Neural cell (in vitro differentiated cells): ENCODE measurements around the gene TBC1D10B. TPM values are rescaled to one million over a fixed set of nuclear protein-coding genes. Genes with fewer than 3 reads are reported as not detected.
A peak's percentile ranks its signal among the peaks of the same experiment; 100 is the strongest.

Source experiments
- H2AFZ ChIP-seq: fragments of 200-600, 300-800 bp; sonication (generic), shearing (Covaris generic); 2 replicates; pipeline ENCODE4 v1.6.0; 2014; ENCODE audit warnings: low read depth, mild to moderate bottlenecking, antibody characterized with exemption, low read length, moderate library complexity
- H3F3A ChIP-seq: fragments of 200-600 bp; shearing (Covaris generic); 2 replicates; pipeline ENCODE4 v1.6.1; 2016; ENCODE audit warnings: mild to moderate bottlenecking, moderate library complexity, mixed read lengths, antibody characterized with exemption, low read length; ENCODE audit not compliant: insufficient read depth, poor library complexity, severe bottlenecking
- H3K27ac ChIP-seq: fragments of 200-600, 300-800 bp; sonication (generic), shearing (Covaris generic); 2 replicates; pipeline ENCODE4 v1.5.1; 2014; ENCODE audit warnings: mild to moderate bottlenecking, low read length, moderate library complexity
- H3K27me3 ChIP-seq: fragments of 300-800, 200-600 bp; sonication (generic), shearing (Covaris generic); 2 replicates; pipeline ENCODE4 v1.6.0; 2014; ENCODE audit warnings: mild to moderate bottlenecking, low read depth, low read length, moderate library complexity; ENCODE audit not compliant: insufficient read depth
- H3K36me3 ChIP-seq: fragments of 300-800, 200-600 bp; sonication (generic), shearing (Covaris generic); 2 replicates; pipeline ENCODE4 v1.5.1; 2014; ENCODE audit warnings: mild to moderate bottlenecking, antibody characterized with exemption, low read length, moderate library complexity; ENCODE audit not compliant: insufficient read depth
- H3K4me2 ChIP-seq: fragments of 300-800, 200-600 bp; sonication (generic), shearing (Covaris generic); 2 replicates; pipeline ENCODE4 v1.6.0; 2014; ENCODE audit warnings: mild to moderate bottlenecking, low read length
- H3K4me3 ChIP-seq: fragments of 300-800, 200-600 bp; sonication (generic), shearing (Covaris generic); 2 replicates; pipeline ENCODE4 v1.5.1; 2014; ENCODE audit warnings: mild to moderate bottlenecking, low read length, moderate library complexity
- H3K79me2 ChIP-seq: fragments of 200-600 bp; shearing (Covaris generic); replicated peaks from 2 replicates; pipeline ENCODE4 v1.6.0; 2014; ENCODE audit warnings: mild to moderate bottlenecking, low read length, moderate library complexity; ENCODE audit not compliant: insufficient read depth
- H3K9ac ChIP-seq: fragments of 300-800, 200-600 bp; sonication (generic), shearing (Covaris generic); 2 replicates; pipeline ENCODE4 v1.6.1; 2016; ENCODE audit warnings: mild to moderate bottlenecking, low read length, mixed read lengths
- H3K9me2 ChIP-seq: fragments of 200-600 bp; shearing (Covaris generic); 2 replicates; pipeline ENCODE4 v1.6.1; 2016; ENCODE audit warnings: mild to moderate bottlenecking, low read length, mixed read lengths; ENCODE audit not compliant: insufficient read depth
- H3K9me3 ChIP-seq: fragments of 200-600, 300-800 bp; sonication (generic), shearing (Covaris generic); 2 replicates; pipeline ENCODE4 v1.6.1; 2016; ENCODE audit warnings: mild to moderate bottlenecking, mixed run types, low read length, moderate library complexity, mixed read lengths
- H4K20me1 ChIP-seq: fragments of 200-600 bp; shearing (Covaris generic); 2 replicates; pipeline ENCODE4 v1.6.1; 2016; ENCODE audit warnings: mild to moderate bottlenecking, mixed run types; ENCODE audit not compliant: insufficient read depth
- EP300 ChIP-seq: fragments of 450-650 bp; conservative IDR thresholded peaks from 2 replicates; pipeline ENCODE4 v1.6.1; 2014; ENCODE audit warnings: antibody characterized with exemption, mild to moderate bottlenecking, moderate library complexity; ENCODE audit not compliant: poor library complexity, severe bottlenecking
- EZH2 ChIP-seq: fragments of 200-600, 300-800 bp; shearing (Covaris generic), sonication (generic); IDR thresholded peaks from 2 replicates; pipeline ENCODE4 v1.6.1; 2014; ENCODE audit warnings: antibody characterized with exemption, low read length, borderline replicate concordance, mild to moderate bottlenecking; ENCODE audit not compliant: insufficient read depth, poor library complexity, severe bottlenecking
- MXI1 ChIP-seq: fragments of 450-650 bp; conservative IDR thresholded peaks from 2 replicates; pipeline ENCODE4 v1.6.1; 2014; ENCODE audit warnings: antibody characterized with exemption, mild to moderate bottlenecking; ENCODE audit not compliant: poor library complexity, severe bottlenecking
- POLR2AphosphoS5 ChIP-seq: IDR thresholded peaks from 2 replicates; pipeline ENCODE4 v1.6.1; 2012
- RAD21 ChIP-seq: fragments of 450-650 bp; conservative IDR thresholded peaks from 2 replicates; pipeline ENCODE4 v1.6.1; 2014; ENCODE audit warnings: antibody characterized with exemption, mild to moderate bottlenecking, moderate library complexity
- SMC3 ChIP-seq: fragments of 450-650 bp; conservative IDR thresholded peaks from 2 replicates; pipeline ENCODE4 v1.6.1; 2014; ENCODE audit warnings: antibody characterized with exemption, mild to moderate bottlenecking, moderate library complexity; ENCODE audit not compliant: poor library complexity
- TAF1 ChIP-seq: IDR thresholded peaks from 2 replicates; pipeline ENCODE4 v1.6.1; 2012; ENCODE audit warnings: low read depth
- polyA plus RNA-seq: library from polyadenylated mRNA; depleted of rRNA; stranded (reverse); fragments of >200 nt; gene quantifications from 2 replicates; pipeline ENCODE4 v1.2.3, GENCODE V29; 2014
- TF ChIP-seq, protein P1 (sequence below): fragments of 450-650 bp; IDR thresholded peaks from 2 replicates; pipeline ENCODE4 v1.5.1; 2014; ENCODE audit warnings: antibody characterized with exemption, mild to moderate bottlenecking, moderate library complexity; ENCODE audit not compliant: poor library complexity, severe bottlenecking
- TF ChIP-seq, protein P2 (sequence below): IDR thresholded peaks from 2 replicates; pipeline ENCODE4 v1.6.1; 2012; ENCODE audit warnings: borderline replicate concordance

TBC1D10B gene
- polyA plus RNA-seq, 1 donor from 2014 or later = 24.1 TPM

DNA sequence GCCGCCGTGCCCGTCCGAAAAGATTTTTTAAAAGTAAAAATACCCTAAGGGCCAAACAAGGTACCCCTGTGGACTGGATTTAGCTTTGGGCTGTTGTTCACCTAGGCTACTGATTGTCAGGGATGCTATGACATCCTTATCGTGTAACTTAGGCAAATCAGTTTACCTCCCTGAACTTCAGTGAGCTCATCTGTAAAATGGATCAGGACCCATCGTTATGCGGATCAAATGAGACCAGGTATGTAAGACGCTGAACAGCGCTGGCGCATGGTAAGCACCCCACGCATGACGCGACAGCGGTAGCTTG, 36.5 kb upstream of the TBC1D10B start:
- no peaks in the 10 kb centered on the region for H3K27me3 ChIP-seq
- H3K79me2 ChIP-seq = peaks cover 5% of the 10 kb centered on the region
- H3K9me2 ChIP-seq = no peaks in the 10 kb centered on the region
- peak overlapping the region; percentile 65 for H2AFZ ChIP-seq
- no peak for TF ChIP-seq MXI1
- H3F3A ChIP-seq = no peaks in the 10 kb centered on the region
- peak overlapping the region; percentile 71 for H3K4me3 ChIP-seq
- H3K9ac ChIP-seq = peak overlapping the region; percentile 68
- no peak overlapping the region for H3K4me2 ChIP-seq
- H3K27ac ChIP-seq = no peak overlapping the region
- H3K9me3 ChIP-seq = no peaks in the 10 kb centered on the region
- H4K20me1 ChIP-seq = no peaks in the 10 kb centered on the region
- H3K36me3 ChIP-seq = no peaks in the 10 kb centered on the region

DNA sequence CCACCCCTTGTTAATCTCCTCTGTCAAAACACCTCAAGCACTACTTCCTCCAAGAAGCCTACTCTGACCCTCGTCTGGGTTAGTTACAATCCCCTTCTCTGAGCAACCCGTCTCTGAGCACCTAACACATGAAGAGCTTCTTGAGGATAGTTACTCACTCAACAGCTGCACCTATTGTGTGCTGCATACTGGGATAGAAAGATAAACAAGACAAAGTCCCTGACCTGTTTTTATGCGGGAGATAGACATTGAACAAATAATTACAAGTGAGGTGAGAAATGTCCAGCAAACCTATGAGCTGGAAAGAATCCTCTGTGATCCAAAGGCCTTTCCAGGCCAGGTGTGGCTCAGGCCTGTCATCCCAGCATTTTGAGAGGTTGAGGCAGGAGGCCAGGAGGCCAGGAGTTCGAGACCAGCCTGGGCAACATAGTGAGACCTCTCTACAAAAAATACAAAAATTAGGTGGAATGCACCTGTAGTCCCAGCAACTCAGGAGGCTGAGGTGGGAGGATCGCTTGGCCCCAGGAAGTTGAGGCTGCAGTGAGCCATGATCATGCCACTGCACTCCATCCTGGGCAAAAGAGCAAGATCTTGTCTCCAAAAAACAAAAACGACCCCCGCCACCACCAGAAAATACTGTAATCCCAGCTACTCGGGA, 31.6 kb upstream of the TBC1D10B start:
- Histone ChIP-seq H3K79me2 (peaks cover 8% of the 10 kb centered on the region), H3F3A (peaks cover 12% of the 10 kb centered on the region), H3K9me2 (no peaks in the 10 kb centered on the region), H3K36me3 (peaks cover 7% of the 10 kb centered on the region), H3K4me2 (no peak overlapping the region), H2AFZ (no peak overlapping the region), H3K9ac (no peak overlapping the region), H3K27me3 (no peaks in the 10 kb centered on the region), H3K4me3 (no peak overlapping the region), H4K20me1 (no peaks in the 10 kb centered on the region), H3K27ac (peak overlapping the region; percentile 99), H3K9me3 (no peaks in the 10 kb centered on the region)
- TF ChIP-seq, protein P1, sequence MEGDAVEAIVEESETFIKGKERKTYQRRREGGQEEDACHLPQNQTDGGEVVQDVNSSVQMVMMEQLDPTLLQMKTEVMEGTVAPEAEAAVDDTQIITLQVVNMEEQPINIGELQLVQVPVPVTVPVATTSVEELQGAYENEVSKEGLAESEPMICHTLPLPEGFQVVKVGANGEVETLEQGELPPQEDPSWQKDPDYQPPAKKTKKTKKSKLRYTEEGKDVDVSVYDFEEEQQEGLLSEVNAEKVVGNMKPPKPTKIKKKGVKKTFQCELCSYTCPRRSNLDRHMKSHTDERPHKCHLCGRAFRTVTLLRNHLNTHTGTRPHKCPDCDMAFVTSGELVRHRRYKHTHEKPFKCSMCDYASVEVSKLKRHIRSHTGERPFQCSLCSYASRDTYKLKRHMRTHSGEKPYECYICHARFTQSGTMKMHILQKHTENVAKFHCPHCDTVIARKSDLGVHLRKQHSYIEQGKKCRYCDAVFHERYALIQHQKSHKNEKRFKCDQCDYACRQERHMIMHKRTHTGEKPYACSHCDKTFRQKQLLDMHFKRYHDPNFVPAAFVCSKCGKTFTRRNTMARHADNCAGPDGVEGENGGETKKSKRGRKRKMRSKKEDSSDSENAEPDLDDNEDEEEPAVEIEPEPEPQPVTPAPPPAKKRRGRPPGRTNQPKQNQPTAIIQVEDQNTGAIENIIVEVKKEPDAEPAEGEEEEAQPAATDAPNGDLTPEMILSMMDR = no peak
- TF ChIP-seq, protein P2, sequence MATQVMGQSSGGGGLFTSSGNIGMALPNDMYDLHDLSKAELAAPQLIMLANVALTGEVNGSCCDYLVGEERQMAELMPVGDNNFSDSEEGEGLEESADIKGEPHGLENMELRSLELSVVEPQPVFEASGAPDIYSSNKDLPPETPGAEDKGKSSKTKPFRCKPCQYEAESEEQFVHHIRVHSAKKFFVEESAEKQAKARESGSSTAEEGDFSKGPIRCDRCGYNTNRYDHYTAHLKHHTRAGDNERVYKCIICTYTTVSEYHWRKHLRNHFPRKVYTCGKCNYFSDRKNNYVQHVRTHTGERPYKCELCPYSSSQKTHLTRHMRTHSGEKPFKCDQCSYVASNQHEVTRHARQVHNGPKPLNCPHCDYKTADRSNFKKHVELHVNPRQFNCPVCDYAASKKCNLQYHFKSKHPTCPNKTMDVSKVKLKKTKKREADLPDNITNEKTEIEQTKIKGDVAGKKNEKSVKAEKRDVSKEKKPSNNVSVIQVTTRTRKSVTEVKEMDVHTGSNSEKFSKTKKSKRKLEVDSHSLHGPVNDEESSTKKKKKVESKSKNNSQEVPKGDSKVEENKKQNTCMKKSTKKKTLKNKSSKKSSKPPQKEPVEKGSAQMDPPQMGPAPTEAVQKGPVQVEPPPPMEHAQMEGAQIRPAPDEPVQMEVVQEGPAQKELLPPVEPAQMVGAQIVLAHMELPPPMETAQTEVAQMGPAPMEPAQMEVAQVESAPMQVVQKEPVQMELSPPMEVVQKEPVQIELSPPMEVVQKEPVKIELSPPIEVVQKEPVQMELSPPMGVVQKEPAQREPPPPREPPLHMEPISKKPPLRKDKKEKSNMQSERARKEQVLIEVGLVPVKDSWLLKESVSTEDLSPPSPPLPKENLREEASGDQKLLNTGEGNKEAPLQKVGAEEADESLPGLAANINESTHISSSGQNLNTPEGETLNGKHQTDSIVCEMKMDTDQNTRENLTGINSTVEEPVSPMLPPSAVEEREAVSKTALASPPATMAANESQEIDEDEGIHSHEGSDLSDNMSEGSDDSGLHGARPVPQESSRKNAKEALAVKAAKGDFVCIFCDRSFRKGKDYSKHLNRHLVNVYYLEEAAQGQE = no peak
- TF ChIP-seq EZH2 = no peak
- TF ChIP-seq EP300 = no peak
- no peak for TF ChIP-seq POLR2AphosphoS5
- no peak for TF ChIP-seq TAF1
- no peak for TF ChIP-seq MXI1
- no peak for TF ChIP-seq SMC3
- no peak for TF ChIP-seq RAD21
